GM19025 (cell line): ENCODE measurements around the gene FBXO2.

ENCODE experiments used
- ATAC-seq: cut with Tn5 transposase; IDR thresholded peaks from one replicate; pipeline ENCODE4 v1.9.1; 2021; ENCODE audit warnings: mild to moderate bottlenecking, low read depth, moderate library complexity; ENCODE audit not compliant: unreplicated experiment

The FBXO2 gene

GRCh38 chr1:11682799-11683198, 28.6 kb upstream of the FBXO2 start:
- ATAC-seq = no peak

DNA sequence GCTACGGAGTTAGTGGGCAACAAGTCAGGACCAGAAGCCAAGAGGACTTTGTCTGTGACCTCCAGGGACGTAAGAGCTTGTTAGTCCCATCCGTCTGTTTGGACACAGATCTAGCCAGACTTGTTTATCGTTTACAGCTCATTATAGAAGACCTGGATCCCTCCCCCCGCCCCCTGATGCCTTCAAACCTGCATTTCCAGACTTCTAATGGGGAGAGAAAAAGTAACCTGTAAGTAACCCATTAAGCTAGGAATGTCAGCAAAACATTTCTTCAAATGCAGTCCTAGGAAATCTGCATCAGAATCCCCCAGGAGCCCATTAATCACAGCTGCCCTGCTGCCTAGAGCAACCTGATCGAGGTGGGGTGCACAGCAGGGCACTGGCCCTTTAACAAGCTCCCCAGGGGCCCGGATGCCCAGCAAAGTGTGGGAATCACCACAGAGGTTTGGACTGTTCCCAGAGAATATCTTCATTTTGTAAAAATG, 28.1 kb upstream of the FBXO2 start:
- ATAC-seq = no peak

DNA sequence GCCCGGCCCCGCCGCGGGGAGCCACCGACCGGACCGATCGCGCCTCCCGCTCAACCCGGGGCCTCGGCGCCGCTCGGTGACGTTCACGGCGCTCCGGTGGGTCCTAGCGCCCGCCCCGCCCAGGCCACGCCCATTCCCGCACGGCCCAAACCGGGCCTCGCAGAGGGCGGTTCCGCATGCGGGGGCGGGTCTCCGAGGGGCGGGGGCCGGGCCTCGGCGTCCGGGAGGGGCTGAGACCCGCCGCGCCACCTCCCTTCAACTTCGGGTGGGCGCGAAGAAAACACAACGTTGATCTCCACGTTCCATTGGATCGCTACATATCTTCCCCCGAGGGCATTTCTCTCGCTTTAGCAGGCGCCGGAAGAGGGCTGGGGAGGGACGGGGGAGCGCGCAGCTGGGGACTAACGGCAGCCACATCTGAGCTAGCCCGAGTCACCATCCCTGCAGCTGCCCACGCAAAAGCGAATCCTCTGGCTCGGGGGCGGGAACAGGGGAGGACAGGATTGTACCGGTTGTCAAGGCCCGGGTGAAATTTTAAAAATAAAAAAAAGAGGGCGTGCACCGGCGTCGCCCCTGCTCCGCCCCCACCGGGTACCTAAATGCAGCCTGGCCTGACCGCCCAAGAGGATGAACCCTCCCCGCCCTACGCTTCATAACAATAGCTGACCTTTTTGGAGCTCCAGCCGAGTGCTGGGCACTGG, 27.0 kb upstream of the FBXO2 start, which contains the start of gene MAD2L2:
Gene MAD2L2 (minus strand): TSS at position 78 of the 701 bp plus-strand sequence. CDS start 547 bp downstream, outside the sequence.
- ATAC-seq = peak; percentile 83

DNA sequence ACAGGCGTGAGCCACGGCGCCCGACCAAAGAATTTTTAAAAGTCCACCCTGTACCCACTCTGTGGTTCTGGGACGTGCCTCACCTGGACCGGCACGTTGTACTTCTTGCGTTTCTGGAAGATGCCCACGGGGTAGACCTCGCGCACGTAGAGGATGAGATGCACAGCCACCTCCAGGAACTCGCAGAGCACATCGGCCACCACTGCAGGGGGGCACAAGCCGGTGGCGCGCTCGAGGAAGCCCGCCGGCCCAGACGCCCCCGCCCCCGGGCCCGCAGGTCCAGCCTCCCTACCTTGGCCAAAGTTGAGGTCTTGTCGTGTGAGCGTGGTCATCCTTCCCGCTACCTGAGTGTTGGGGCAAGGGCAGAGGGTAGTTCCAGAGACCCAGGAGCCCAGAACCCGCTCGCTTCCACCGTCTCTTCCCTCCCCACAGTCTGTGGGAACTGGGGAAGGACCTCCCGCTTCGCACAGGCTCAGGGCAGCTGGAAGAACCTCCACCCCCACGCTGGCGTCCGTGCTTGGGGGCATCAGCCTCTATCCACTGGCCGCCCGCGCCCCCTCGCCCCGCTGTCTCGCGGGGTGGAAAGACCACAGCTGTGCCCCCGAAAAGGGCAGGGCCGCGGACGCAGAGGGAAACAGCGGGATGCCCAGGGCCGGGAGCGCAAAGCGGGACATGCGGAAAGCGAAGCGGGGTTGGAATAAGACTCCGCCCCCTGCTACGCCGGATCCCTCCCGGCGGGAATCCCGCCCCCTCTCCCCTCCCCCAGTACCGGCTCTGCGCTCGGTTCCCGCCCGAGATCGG, 26.2 kb upstream of the FBXO2 start:
- ATAC-seq = peak; percentile 15

DNA sequence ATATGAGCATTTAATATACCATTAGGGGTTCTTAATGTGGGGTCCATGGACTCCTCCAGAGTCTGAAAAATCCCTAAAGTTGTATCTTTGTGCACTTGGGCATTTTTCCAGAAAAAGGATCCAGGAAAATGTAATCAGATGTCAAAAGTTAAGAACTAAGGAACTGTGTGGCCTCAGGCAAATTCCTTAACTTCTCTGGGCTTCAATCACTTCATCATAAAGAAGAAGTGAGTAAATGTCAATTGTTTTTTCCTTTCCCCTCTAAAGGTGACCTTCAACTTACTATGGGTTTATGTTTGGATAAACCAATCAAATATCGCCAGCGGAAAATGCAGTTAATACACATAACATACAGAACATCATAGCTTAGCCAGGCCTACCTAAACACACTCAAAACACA, 24.2 kb upstream of the FBXO2 start:
- no peak for ATAC-seq

GRCh38 chr1:11676386-11677103, 22.3 kb upstream of the FBXO2 start:
- no peak for ATAC-seq

- no peak for ATAC-seq
Observed at GRCh38 chr1:11675325-11675724, 21.1 kb upstream of the FBXO2 start.

DNA sequence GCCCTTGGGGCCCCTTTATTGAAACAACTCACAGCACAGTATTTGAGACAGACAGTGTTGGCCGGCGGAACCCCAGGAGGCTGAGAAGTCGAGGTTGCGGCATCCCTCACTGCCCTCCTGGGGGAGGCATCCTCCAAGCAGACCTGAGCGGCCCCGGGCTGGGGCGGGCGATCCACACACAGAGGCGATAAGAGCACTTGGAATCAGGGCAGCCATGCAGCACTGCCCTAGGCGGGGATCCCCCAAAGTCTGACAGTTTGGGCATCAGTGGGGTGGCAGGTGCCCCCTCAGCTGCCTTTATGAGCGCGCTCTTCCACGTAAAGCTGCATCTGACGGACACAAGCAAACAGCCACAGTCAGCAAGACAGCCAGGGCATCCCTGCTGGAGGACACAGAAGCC, 20.3 kb upstream of the FBXO2 start:
- ATAC-seq = no peak

DNA sequence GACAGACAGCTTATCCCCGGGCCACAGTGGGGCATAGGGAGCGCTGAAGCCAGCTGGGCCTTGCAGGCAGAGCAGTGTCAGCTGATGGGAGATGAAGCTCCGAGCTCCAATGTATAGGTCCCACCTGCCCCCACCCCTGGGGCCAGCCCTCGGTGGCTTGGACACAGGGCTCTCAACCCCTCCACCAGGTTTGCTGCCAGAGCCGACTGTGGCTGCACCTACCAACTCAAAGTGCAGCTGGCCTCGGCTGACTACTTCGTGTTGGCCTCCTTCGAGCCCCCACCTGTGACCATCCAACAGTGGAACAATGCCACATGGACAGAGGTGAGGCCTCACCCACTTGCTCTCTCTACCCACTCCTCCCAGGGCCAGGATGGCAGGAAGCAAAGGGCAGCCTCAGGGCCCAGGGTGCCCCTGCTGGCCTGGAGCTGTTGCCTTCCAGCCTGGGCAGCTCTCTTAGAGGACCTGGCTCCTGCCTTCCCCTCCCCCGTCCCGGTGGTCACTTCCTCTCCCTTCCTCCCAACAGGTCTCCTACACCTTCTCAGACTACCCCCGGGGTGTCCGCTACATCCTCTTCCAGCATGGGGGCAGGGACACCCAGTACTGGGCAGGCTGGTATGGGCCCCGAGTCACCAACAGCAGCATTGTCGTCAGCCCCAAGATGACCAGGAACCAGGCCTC, 19.0 kb upstream of the FBXO2 start:
- ATAC-seq = no peak

GRCh38 chr1:11671544-11672286, 17.5 kb upstream of the FBXO2 start:
- no peak for ATAC-seq

GRCh38 chr1:11671205-11671543, 16.9 kb upstream of the FBXO2 start:
- ATAC-seq = no peak

- ATAC-seq = no peak
Observed at GRCh38 chr1:11670747-11671146, 16.5 kb upstream of the FBXO2 start.

GRCh38 chr1:11668516-11668915, 14.3 kb upstream of the FBXO2 start:
- no peak for ATAC-seq

DNA sequence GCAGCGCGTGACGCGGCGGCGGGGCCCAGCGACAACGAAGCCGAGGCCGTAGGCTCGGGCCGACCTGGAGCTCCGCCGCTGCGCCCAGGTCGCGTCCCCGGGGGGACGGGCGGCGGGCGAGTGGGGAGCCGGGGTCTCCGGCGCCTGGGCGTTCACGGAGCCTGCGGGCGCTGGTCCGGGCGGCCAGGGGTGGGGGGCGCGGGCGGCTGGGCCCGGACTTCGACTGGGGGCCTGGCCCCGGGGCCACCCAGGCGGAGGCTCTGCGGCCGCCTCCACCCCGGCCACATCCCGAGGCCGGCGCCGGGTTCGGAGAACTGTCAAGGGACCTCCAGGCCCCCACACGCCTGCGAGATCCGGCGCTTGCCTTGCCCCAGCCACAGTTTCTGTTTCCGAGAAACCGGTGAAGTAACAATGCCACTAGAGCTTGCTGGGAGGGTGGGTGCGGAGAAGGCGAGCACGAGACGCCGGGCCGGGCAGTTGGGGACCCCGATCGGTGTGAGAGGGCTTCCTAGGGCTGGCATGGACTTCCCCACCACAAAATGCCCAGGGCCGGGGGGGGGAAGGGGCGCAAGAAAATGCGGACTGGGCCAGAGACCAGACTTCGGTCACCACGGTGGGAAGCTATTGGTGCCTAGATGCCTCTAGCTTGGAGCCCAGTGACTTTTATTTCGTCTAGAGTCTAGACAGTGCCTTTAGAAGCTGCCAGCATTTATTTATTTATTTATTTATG, 10.3 kb upstream of the FBXO2 start:
- ATAC-seq = peak; percentile 56

DNA sequence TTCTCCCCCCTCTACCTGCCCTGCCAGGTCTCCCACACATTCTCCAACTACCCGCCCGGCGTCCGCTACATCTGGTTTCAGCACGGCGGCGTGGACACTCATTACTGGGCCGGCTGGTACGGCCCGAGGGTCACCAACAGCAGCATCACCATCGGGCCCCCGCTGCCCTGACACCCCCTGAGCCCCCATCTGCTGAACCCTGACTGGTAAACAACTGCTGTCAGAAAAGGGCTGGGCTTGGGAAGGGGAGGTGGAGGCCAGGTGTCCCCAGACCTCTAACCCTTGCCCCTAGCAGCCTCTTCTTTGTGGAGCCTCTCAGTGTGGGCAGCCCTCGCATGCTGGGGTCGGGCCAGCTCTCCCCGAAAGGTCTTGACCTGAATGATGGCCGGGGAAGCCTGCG, 6.9 kb upstream of the FBXO2 start:
- no peak for ATAC-seq

GRCh38 chr1:11659748-11660147, 5.5 kb upstream of the FBXO2 start:
- ATAC-seq = no peak

DNA sequence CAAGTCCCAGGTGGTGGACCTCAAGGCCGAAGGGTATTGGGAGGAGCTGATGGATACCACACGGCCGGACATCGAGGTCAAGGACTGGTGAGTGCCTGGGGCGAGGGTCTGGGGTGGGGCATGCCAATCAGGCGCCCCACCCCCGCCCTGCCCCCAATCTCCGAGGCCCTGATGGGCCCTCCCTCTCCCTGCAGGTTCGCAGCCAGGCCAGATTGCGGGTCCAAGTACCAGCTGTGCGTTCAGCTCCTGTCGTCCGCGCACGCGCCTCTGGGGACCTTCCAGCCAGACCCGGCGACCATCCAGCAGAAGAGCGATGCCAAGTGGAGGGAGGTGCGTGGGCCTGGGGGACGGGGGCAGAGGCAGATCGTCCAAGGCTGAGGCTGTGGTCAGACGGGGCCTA, 4.3 kb upstream of the FBXO2 start:
- ATAC-seq = no peak

DNA sequence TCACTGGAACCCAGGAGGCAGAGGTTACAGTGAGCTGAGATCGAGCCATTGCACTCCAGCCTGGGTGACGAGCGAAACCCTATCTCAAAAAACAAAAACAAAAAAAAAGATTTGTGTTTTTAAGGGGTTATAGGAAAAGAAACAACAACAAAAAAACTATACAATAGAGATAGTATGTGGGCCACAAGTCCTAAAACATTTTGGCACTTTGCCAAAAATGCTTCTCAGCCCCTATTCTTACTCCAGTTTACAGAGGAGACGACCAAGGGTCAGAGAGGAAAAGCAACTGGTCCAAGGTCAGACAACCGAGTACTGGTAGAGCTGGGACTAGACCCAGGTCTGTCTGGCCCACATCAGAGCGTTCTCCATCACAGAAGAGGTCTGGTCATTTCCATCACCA, 3.4 kb upstream of the FBXO2 start:
- no peak for ATAC-seq
